NB4 (cell line): Measurements from ENCODE around the gene TTF2.

Source experiments
- MYC ChIP-seq: IDR thresholded peaks from 2 replicates; pipeline ENCODE4 v1.6.1; 2011; ENCODE audit warnings: low read depth, low read length
- TF ChIP-seq, protein P1 (sequence below): IDR thresholded peaks from one replicate; pipeline ENCODE4 v1.5.1; 2012; ENCODE audit warnings: low read depth, low read length
- TF ChIP-seq, protein P2 (sequence below): IDR thresholded peaks from 2 replicates; pipeline ENCODE4 v1.6.1; 2011; ENCODE audit warnings: low read depth, low read length

DNA sequence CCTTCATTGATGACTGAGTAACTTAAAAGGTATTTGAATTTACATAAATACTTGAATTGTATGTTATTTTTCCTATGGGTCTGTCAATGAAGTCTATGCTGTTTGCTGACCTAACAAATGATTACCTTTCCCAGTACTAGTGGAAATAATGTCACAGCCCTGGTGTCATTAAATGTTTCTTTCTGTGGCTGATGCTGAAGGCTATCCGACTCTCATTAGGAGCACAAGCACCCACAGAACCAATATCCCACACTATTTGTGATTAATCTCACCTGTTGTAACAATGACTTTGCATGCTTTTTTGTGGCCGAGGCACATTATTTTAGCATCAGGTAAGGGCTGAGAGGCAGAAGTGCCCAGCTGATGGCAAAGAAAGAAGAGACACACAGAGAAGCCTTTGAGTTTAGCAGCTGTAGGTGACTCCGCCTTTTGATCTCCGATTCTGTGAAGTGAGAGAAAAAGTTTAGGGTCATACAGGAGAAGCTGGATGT lies 87.3 kb downstream of the TTF2 start:
- TF ChIP-seq, protein P1, sequence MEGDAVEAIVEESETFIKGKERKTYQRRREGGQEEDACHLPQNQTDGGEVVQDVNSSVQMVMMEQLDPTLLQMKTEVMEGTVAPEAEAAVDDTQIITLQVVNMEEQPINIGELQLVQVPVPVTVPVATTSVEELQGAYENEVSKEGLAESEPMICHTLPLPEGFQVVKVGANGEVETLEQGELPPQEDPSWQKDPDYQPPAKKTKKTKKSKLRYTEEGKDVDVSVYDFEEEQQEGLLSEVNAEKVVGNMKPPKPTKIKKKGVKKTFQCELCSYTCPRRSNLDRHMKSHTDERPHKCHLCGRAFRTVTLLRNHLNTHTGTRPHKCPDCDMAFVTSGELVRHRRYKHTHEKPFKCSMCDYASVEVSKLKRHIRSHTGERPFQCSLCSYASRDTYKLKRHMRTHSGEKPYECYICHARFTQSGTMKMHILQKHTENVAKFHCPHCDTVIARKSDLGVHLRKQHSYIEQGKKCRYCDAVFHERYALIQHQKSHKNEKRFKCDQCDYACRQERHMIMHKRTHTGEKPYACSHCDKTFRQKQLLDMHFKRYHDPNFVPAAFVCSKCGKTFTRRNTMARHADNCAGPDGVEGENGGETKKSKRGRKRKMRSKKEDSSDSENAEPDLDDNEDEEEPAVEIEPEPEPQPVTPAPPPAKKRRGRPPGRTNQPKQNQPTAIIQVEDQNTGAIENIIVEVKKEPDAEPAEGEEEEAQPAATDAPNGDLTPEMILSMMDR, result no peak
- TF ChIP-seq, protein P2, sequence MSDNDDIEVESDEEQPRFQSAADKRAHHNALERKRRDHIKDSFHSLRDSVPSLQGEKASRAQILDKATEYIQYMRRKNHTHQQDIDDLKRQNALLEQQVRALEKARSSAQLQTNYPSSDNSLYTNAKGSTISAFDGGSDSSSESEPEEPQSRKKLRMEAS, result no peak
- TF ChIP-seq MYC, result no peak
